Subcutaneous adipose tissue (tissue), 4 donors: ENCODE results near the gene SEPTIN14. TPM values are rescaled to one million over a fixed set of nuclear protein-coding genes. Genes with fewer than 3 reads are reported as not detected.
"Not testable (repeated sequence)": the region's sequence is repeated elsewhere in the genome, so short reads cannot be mapped to it uniquely, and the experiment has no call there.

ENCODE experiments used
- total RNA-seq, 4 donors: library from RNA; depleted of rRNA; stranded (reverse); fragments of >200 nt; gene quantifications; one replicate each; pipeline ENCODE4 v1.1.0, GENCODE V29; 2016
- TF ChIP-seq, protein P1 (sequence below): fragments of 450-650 bp; IDR thresholded peaks from one replicate; pipeline ENCODE4 v1.5.1; 2016; ENCODE audit warnings: low read depth, mild to moderate bottlenecking, control low read depth, antibody characterized with exemption, moderate library complexity

SEPTIN14 gene
- not detected for total RNA-seq

DNA sequence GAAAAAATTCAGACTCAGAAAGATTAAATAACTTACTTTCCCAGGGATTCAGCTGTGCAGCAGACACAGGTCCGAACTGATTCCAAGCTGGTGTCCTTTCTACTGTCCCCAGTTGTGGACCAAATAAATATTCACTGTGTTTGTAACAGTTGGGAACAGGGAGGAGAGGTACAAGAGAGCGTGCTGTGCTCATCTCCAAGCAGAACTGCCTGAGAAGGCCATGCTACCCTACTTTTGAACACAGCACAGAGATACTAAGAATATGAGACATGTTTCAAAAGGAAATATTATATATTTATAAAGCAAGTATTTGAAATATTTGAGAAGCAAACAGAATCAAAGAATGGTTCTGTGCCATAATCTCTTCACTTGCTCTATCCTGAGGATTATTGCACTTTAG lies at the start of gene SEPTIN14:
SEPTIN14 (minus strand) TSS at position 101 of the 400 bp plus-strand sequence. CDS start 756 bp downstream, outside the sequence.
- TF ChIP-seq, protein P1, sequence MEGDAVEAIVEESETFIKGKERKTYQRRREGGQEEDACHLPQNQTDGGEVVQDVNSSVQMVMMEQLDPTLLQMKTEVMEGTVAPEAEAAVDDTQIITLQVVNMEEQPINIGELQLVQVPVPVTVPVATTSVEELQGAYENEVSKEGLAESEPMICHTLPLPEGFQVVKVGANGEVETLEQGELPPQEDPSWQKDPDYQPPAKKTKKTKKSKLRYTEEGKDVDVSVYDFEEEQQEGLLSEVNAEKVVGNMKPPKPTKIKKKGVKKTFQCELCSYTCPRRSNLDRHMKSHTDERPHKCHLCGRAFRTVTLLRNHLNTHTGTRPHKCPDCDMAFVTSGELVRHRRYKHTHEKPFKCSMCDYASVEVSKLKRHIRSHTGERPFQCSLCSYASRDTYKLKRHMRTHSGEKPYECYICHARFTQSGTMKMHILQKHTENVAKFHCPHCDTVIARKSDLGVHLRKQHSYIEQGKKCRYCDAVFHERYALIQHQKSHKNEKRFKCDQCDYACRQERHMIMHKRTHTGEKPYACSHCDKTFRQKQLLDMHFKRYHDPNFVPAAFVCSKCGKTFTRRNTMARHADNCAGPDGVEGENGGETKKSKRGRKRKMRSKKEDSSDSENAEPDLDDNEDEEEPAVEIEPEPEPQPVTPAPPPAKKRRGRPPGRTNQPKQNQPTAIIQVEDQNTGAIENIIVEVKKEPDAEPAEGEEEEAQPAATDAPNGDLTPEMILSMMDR = not testable (repeated sequence)

DNA sequence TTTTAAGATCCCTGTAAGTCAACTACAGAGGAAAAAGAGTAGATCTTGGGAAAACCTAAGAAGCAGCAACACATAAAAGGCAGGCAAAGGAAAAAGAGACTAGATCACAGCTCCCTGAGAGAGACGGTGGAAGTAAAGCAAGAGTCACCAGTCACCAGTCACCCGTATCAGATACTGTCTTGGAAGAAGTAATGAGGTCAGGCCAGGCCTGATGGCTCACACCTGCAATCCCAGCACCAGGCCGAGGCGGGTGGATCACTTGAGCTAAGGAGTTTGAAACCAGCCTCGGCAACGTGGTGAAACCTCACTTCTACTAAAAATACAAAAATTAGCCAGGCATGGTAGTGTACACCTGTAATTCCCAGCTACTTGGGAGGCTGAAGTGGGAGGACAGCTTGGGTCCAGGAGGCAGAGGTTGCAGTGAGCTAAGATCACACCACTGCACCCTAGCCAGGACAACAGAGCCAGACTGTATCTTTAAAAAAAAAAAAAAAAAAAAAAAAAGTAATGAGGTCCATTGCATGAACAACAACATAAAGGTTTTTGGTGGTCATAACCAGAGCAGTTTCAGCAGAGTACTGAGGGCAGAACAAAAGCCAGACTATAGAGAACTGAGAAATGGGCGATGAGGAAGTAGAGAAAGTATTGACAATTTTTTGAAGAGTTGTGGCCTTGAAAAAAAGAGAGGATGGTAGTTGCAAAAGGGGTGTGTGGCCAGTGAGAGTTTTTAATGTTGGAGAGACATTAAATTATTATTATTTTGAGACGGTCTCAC lies 41.6 kb upstream of the SEPTIN14 start:
- TF ChIP-seq, protein P1 = no peak

DNA sequence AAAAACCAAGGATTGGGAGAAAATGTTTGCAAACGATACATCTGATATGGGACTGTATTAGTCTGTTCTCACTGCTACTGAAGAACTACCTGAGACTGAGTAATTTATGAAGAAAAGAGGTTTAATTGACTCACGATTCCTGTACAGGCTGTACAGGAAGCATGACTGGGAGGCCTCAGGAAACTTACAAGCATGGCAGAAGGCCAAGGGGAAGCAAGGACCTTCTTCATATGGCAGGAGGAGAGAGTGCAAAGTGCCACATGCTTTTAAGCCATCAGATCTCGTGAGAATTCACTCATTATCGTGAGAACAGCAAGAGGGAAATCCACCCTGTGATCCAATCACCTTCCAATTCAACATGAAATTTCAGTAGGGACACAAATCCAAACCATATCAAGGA lies 35.7 kb upstream of the SEPTIN14 start:
- TF ChIP-seq, protein P1 = no peak

DNA sequence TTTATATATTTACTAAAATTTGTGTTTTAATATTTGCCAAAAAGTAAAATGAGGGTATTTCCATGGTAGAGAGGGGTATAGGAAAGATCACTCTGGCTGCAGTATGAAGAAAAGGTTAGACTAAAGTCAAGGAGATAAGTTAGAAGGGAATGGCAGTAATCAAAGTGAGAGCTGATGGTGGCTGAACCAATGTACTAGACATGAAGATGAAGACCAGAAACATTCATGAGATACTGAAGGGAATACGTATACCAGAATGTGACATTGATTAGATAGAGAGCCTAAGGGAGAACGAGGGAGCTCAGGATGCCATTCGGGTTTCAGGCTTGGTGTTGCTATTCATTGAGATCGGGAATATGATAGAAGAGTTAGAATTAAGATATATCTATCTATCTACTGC lies 32.5 kb upstream of the SEPTIN14 start:
- TF ChIP-seq, protein P1 = no peak

DNA sequence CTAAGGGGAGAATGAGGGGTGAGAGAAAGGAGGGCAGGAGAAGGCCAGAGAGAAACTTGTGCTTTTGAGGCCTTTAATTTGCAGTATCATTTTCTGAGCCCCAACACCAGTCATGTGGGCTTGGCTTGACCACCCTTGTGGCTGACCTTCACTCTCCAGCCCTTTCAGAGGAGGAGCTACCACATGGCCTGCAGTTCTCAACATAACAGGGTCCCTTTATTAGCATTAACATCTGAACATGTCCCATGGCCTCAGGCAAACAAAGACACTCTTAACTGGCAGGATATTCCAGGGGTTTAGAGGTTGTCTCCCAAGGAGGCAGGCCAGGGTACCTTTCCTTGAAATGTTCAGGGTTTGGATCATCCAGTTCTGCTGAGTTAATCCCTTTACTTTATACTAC lies 31.4 kb upstream of the SEPTIN14 start:
- TF ChIP-seq, protein P1 = no peak

DNA sequence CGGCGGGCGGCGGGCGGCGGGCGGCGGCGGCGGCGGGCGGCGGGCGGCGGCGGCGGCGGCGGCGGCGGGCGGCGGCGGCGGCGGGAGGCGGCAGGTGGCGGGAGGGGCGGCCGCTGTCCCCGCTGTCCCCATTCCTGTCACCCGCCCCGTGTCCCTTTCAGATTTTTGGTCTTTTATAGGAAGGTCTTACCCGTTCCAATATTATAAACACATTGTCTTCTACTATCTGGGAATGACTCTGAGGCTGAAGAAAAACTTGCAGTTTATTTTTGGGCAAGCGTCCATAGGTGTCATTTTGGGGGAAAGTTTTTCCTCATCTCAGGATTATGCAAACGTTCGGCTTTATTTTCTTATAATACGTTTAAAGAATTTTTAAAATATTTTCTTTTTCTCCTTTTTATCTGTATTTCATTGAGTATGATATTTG lies 25.3 kb upstream of the SEPTIN14 start:
- TF ChIP-seq, protein P1 = no peak

DNA sequence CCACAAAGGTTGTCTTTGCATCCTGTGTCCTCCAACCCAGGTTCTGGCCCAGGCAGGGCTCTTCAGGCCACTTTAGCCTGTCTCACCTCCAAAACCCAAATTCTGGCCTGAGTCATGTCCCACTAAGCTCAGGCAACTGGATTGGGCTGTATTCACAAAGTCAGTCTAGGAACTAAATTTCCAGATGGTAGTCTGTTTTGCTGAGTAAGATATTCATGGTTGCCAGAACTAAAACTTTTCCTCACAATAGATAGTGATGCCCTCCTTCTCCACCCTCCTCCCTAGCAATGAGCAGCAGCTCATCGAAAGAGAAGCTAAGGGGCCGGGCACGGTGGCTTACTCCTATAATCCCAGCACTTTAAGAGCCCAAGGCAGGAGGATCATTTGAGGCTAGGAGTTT lies 21.8 kb upstream of the SEPTIN14 start:
- TF ChIP-seq, protein P1 = no peak
